Measurements from ENCODE around the gene DGKH.

The DGKH gene

DNA sequence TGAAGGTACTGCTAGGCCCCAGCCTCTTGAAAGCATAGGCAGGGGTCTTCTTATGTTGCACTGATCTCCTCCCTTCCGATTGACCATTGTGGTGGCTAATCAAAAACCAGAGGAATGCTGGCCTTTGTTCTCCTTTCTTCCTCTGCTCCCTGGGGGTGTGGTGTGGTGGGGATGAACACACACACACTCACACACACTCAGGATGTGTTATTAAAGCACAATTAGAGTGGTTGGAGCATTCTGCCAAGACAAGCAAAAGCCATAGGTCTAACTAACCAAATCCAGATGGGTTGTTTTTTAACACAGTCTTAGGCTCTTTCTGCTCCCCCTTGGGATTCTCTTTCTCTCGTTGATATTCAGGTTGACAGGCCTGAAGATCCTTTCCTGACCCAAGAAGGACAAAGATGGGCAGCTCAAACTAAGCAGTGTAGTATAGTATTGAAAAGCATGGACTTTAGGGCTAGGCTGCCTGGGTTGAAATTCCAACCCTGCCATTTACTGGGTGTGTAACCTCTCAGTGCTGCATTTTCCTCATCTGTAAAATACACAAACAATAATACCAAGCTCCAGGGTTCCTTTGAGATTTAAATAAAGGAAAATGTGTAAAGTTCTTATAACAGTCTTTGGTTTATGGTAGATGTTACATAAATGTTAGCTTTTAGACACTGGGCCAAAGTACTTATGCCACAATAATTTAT, 25.5 kb upstream of the DGKH start:
- Histone ChIP-seq H3K4me3 (ENCODE audit: low read depth, low read length) (no peak overlapping the region), H3K27ac (no peak overlapping the region), H3K27me3 (replicated peaks) (no peaks in the 10 kb centered on the region), H3K36me3 (replicated peaks) (no peaks in the 10 kb centered on the region)
- DNase-seq = no peak
- no peak for TF ChIP-seq CTCF (IDR thresholded peaks at IDR 0.05; ENCODE audit: low read depth, low read length, missing control alignments)
- in situ Hi-C loops (cut with HindIII; ENCODE audit: low pct_ligation_motif_present, low sequenced_read_pairs) = no loop called here

GRCh38 chr13:42027286-42027685, 21.2 kb upstream of the DGKH start:
- Histone ChIP-seq H3K36me3 (replicated peaks) (no peaks in the 10 kb centered on the region), H3K4me3 (ENCODE audit: low read depth, low read length) (no peak overlapping the region), H3K27ac (no peak overlapping the region), H3K27me3 (replicated peaks) (no peaks in the 10 kb centered on the region)
- no peak for TF ChIP-seq CTCF (IDR thresholded peaks at IDR 0.05; ENCODE audit: low read depth, low read length, missing control alignments)
- DNase-seq = no peak
- in situ Hi-C loops (cut with HindIII; ENCODE audit: low pct_ligation_motif_present, low sequenced_read_pairs) = no loop called here

DNA sequence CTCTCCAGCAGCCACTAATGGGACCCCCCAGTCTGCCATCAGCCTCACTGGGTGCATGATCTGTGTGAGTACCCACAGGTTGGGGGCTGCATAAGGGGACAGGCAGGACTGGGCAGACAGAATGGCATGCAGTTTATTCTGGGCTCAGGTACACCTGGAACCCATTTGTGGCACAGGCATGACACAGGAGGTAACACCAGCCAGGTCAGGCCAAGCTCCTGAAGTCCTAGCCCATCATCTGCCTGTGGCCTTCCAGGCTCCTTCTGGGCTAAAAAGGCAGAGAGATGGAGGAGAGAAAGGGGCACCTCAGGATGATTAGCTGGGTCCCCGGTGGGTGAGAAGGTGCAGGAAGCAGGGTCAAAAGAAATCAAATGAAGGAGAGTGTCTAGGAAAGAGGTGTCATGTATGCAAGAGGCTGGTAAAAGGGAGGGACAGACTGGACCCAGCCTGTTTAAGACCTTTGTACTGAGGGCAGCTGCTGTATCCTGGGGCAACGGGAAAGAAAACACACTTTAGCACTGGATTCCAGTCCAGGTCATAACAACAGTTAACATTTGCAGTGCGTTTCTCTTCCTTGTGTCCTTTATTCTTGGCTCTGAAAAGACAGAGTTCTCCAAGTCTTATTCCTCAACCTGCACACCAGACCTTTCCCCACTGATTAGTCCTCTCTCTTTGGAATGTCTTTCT, 20.2 kb upstream of the DGKH start:
- DNase-seq = no peak
- in situ Hi-C loops (cut with HindIII; ENCODE audit: low pct_ligation_motif_present, low sequenced_read_pairs) = no loop called here
- TF ChIP-seq CTCF (IDR thresholded peaks at IDR 0.05; ENCODE audit: low read depth, low read length, missing control alignments) = no peak
- Histone ChIP-seq H3K36me3 (replicated peaks) (no peaks in the 10 kb centered on the region), H3K27ac (no peak overlapping the region), H3K4me3 (ENCODE audit: low read depth, low read length) (no peak overlapping the region), H3K27me3 (replicated peaks) (no peaks in the 10 kb centered on the region)

DNA sequence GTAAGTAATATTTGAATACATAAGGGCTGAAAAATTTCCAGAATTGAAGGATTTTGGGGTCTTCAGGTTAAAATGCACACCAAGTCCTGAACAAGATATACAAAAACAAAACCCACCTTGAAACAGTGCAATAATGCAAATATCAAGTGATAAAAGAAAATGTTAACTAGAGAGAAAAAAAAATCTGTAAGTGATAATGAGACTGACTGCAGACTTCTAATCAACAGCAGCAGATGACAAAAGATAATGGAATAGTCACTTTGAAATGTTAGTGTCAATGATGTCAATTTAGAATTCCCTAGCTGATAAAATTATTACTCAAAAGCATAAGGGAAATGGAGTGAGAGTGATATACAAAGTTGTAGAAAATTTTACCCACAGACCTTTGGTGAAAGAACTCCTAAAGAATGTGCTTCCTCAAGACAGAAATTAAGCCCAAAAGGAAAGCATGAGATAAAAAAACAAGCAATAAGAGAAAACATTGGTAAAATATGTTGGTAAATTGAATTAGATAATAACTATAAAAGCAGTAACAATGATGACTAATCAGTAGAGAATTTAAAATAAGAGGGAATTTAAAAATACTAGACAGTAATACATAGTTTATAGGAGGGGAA, 12.4 kb upstream of the DGKH start:
- in situ Hi-C loops (cut with HindIII; ENCODE audit: low pct_ligation_motif_present, low sequenced_read_pairs) = no loop called here
- no peak for DNase-seq
- no peaks in the 10 kb centered on the region for H3K36me3 ChIP-seq (replicated peaks)
- no peak overlapping the region for H3K4me3 ChIP-seq (ENCODE audit: low read depth, low read length)
- no peaks in the 10 kb centered on the region for H3K27me3 ChIP-seq (replicated peaks)
- no peak overlapping the region for H3K27ac ChIP-seq
- no peak for TF ChIP-seq CTCF (IDR thresholded peaks at IDR 0.05; ENCODE audit: low read depth, low read length, missing control alignments)

GRCh38 chr13:42036711-42037110, 11.7 kb upstream of the DGKH start:
- Histone ChIP-seq H3K4me3 (ENCODE audit: low read depth, low read length) (no peak overlapping the region), H3K27me3 (replicated peaks) (no peaks in the 10 kb centered on the region), H3K27ac (no peak overlapping the region), H3K36me3 (replicated peaks) (no peaks in the 10 kb centered on the region)
- DNase-seq = no peak
- no peak for TF ChIP-seq CTCF (IDR thresholded peaks at IDR 0.05; ENCODE audit: low read depth, low read length, missing control alignments)
- in situ Hi-C loops (cut with HindIII; ENCODE audit: low pct_ligation_motif_present, low sequenced_read_pairs) = no loop called here

Measured in brain microvascular endothelial cell (primary cell).